OCI-LY7 (cell line): ENCODE measurements around the gene WDTC1. TPM values are rescaled to one million over a fixed set of nuclear protein-coding genes. Genes with fewer than 3 reads are reported as not detected.

ENCODE experiments used
- BruUV-seq: library from RNA; stranded (reverse); fragments of 400-500 nt; replicated peaks from 2 replicates; lab custom pipeline; 2021; lab: Mats Ljungman, UMichigan
- CTCF ChIA-PET: fragments of 300-600 bp; sonication (Branson Sonifier 250); formaldehyde crosslinking; loops from one replicate; lab custom pipeline; 2022; ENCODE audit warnings: antibody characterized with exemption; ENCODE audit not compliant: unreplicated experiment; lab: Charles Lee
- POLR2A ChIA-PET: fragments of 300-600 bp; sonication (Branson Sonifier 250); formaldehyde crosslinking; loops from one replicate; lab custom pipeline; 2022; ENCODE audit warnings: antibody characterized with exemption; lab: Charles Lee
- DNase-seq: peaks from one replicate; pipeline ENCODE4 v3.0.0-alpha.2; 2015; ENCODE audit warnings: low spot score
- H2AFZ ChIP-seq: fragments of 200-600 bp; sonication (generic), shearing (Covaris generic); 2 replicates; pipeline ENCODE4 v1.6.1; 2014; ENCODE audit warnings: mild to moderate bottlenecking, antibody characterized with exemption, low read length, moderate library complexity
- H3K27ac ChIP-seq: fragments of 200-600 bp; sonication (generic); 2 replicates; pipeline ENCODE4 v1.5.1; 2014; ENCODE audit warnings: mixed run types, low read depth, mild to moderate bottlenecking, moderate library complexity, low read length, inconsistent platforms; ENCODE audit not compliant: poor library complexity, severe bottlenecking
- H3K36me3 ChIP-seq: fragments of 200-600 bp; sonication (generic); 2 replicates; pipeline ENCODE4 v1.6.1; 2014; ENCODE audit warnings: mild to moderate bottlenecking, antibody characterized with exemption, low read length, moderate library complexity, mixed read lengths; ENCODE audit not compliant: insufficient read depth
- H3K4me1 ChIP-seq: fragments of 200-600 bp; sonication (generic); 2 replicates; pipeline ENCODE4 v1.5.1; 2014; ENCODE audit warnings: mild to moderate bottlenecking, low read length; ENCODE audit not compliant: insufficient read depth, poor library complexity, severe bottlenecking
- H3K4me2 ChIP-seq: fragments of 200-600 bp; sonication (generic); 2 replicates; pipeline ENCODE4 v1.6.1; 2014; ENCODE audit warnings: mild to moderate bottlenecking, low read length
- H3K4me3 ChIP-seq: fragments of 200-600 bp; sonication (generic); 2 replicates; pipeline ENCODE4 v1.5.1; 2014; ENCODE audit warnings: mild to moderate bottlenecking, low read depth, low read length; ENCODE audit not compliant: poor library complexity, severe bottlenecking
- H3K79me2 ChIP-seq: fragments of 200-600 bp; sonication (generic); 2 replicates; pipeline ENCODE4 v1.6.1; 2016; ENCODE audit warnings: low read depth, mild to moderate bottlenecking, low read length, moderate library complexity, mixed read lengths; ENCODE audit not compliant: insufficient read depth
- H3K9me2 ChIP-seq: fragments of 200-600 bp; sonication (generic); 2 replicates; pipeline ENCODE4 v1.6.1; 2016; ENCODE audit warnings: mild to moderate bottlenecking, low read length, mixed read lengths; ENCODE audit not compliant: insufficient read depth
- H3K9me3 ChIP-seq: fragments of 200-600 bp; sonication (generic); 2 replicates; pipeline ENCODE4 v1.6.1; 2014; ENCODE audit warnings: mild to moderate bottlenecking, mixed run types, low read length, mixed read lengths
- H4K20me1 ChIP-seq: fragments of 200-600 bp; sonication (generic); 2 replicates; pipeline ENCODE4 v1.6.1; 2014; ENCODE audit warnings: mild to moderate bottlenecking, antibody characterized with exemption, low read length, moderate library complexity, mixed read lengths; ENCODE audit not compliant: insufficient read depth
- CTCF ChIP-seq: fragments of 200-600 bp; sonication (generic); conservative IDR thresholded peaks from 2 replicates; pipeline ENCODE4 v1.5.1; 2014; ENCODE audit warnings: mild to moderate bottlenecking, antibody characterized with exemption, low read length, moderate library complexity, mixed read lengths
- EZH2phosphoT487 ChIP-seq: fragments of 200-600 bp; sonication (generic); IDR thresholded peaks from 2 replicates; pipeline ENCODE4 v1.6.1; 2018; ENCODE audit warnings: low read depth, borderline replicate concordance, mild to moderate bottlenecking, mixed run types, antibody characterized with exemption, low read length, moderate library complexity, mixed read lengths
- intact Hi-C: fragments of 100-400 bp; cut with micrococcal nuclease; formaldehyde crosslinking; loops from one replicate; pipeline ENCODE4 v1.10.0; 2022; ENCODE audit not compliant: unreplicated experiment
- total RNA-seq, 2 experiments: library from RNA; depleted of rRNA in 1 of 2; stranded (reverse); fragments of >200 nt in 1 of 2; shearing (Covaris generic) in 1 of 2; gene quantifications; 2 replicates each; pipeline ENCODE4 v1.2.3, GENCODE V29; 2014 to 2022

WDTC1 gene
- total RNA-seq, 2 experiments from 2014 or later, result 18.2 to 27.8 TPM

- Histone ChIP-seq H3K4me1 (peaks cover 17% of the 10 kb centered on the region), H4K20me1 (no peaks in the 10 kb centered on the region), H3K4me3 (no peak overlapping the region), H3K9me2 (no peaks in the 10 kb centered on the region), H3K27ac (no peak overlapping the region), H2AFZ (no peak overlapping the region), H3K9me3 (no peaks in the 10 kb centered on the region), H3K79me2 (no peaks in the 10 kb centered on the region), H3K4me2 (no peak overlapping the region), H3K36me3 (peaks cover 3% of the 10 kb centered on the region; the same call in 1 of the 2 replicates)
- CTCF ChIA-PET, result no interaction called here
- intact Hi-C loops, result loop anchor here (10.0 kb wide), 1 partner anchor 47 kb away; no protein-coding TSS in a partner anchor
- TF ChIP-seq CTCF, result no peak
- no peak for TF ChIP-seq EZH2phosphoT487
- DNase-seq, result no peak
- POLR2A ChIA-PET, result no interaction called here
- BruUV-seq, result no TSS peak
These were observed 117.2 kb downstream of the WDTC1 start for GRCh38 chr1:27351541-27352107.

GRCh38 chr1:27353166-27353565 lies 118.7 kb downstream of the WDTC1 start:
- CTCF ChIA-PET, result no interaction called here
- Histone ChIP-seq H3K4me2 (no peak overlapping the region), H4K20me1 (no peaks in the 10 kb centered on the region), H3K9me2 (no peaks in the 10 kb centered on the region), H3K36me3 (no peaks in the 10 kb centered on the region), H3K9me3 (no peaks in the 10 kb centered on the region), H3K27ac (no peak overlapping the region), H3K79me2 (no peaks in the 10 kb centered on the region), H3K4me3 (no peak overlapping the region), H2AFZ (no peak overlapping the region), H3K4me1 (peaks cover 31% of the 10 kb centered on the region)
- DNase-seq, result no peak
- BruUV-seq, result no TSS peak
- POLR2A ChIA-PET, result no interaction called here
- TF ChIP-seq CTCF (no peak), EZH2phosphoT487 (no peak)
- intact Hi-C loops, result loop anchor here (10.0 kb wide), 1 partner anchor 48 kb away; no protein-coding TSS in a partner anchor

- Histone ChIP-seq H3K4me3 (no peak overlapping the region), H4K20me1 (no peaks in the 10 kb centered on the region), H3K4me1 (peaks cover 31% of the 10 kb centered on the region), H3K4me2 (no peak overlapping the region), H3K9me3 (no peaks in the 10 kb centered on the region), H3K9me2 (no peaks in the 10 kb centered on the region), H2AFZ (no peak overlapping the region), H3K27ac (no peak overlapping the region), H3K36me3 (no peaks in the 10 kb centered on the region), H3K79me2 (no peaks in the 10 kb centered on the region)
- TF ChIP-seq EZH2phosphoT487 (no peak), CTCF (no peak)
- ChIA-PET CTCF (no interaction called here), POLR2A (no interaction called here)
- intact Hi-C loops, result loop anchor here (10.0 kb wide), 1 partner anchor 49 kb away; no protein-coding TSS in a partner anchor
- no peak for DNase-seq
- no TSS peak for BruUV-seq
These were observed 119.2 kb downstream of the WDTC1 start for GRCh38 chr1:27353629-27354028.
